ENCODE results near the gene POLD2.
"Not testable (repeated sequence)": the region's sequence is repeated elsewhere in the genome, so short reads cannot be mapped to it uniquely, and the experiment has no call there.

POLD2 gene

DNA sequence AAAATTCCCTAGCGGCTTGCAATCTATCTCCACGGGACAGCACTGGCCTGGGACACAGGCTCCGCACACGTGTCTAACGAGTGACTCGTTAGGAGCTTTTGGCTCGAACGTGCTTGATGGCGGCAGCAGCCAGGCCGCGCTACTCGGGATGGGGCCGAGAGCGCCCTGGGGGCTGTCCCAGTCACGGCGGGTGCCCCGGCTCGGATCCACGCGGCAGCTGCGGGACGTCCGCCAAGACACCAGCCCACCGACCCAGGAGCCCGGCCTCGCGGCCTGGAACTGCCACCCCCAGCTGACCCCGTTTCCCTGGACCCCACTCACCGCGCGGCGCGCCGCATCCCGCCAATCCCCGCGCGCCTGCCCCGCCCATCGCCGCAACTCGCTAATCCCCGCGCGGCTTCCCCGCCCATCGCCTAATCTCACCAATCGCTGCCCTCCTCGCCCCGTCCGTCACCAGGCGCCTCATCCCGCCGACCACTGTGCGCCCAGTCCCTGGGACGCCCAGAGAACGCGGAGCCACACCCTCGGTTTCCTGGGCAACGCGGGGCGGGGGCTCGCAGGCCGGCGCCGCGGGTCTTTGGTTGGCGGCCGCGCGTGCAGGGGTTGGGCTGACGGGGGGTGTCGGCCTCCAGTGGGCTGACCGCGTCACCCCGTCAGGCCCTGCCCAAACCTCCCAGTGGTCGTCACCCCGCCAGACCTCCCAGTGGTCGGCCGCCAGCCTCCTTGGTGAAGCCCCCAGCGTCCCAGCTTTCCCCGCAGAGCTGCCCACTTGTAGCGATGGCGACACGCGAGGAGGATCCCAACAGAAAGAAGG lies at the start of gene POLD2:
Gene POLD2 (minus strand): TSS at position 359 of the 814 bp plus-strand sequence. CDS start 1,495 bp downstream, outside the sequence.
- peak; percentile 89 for DNase-seq

DNA sequence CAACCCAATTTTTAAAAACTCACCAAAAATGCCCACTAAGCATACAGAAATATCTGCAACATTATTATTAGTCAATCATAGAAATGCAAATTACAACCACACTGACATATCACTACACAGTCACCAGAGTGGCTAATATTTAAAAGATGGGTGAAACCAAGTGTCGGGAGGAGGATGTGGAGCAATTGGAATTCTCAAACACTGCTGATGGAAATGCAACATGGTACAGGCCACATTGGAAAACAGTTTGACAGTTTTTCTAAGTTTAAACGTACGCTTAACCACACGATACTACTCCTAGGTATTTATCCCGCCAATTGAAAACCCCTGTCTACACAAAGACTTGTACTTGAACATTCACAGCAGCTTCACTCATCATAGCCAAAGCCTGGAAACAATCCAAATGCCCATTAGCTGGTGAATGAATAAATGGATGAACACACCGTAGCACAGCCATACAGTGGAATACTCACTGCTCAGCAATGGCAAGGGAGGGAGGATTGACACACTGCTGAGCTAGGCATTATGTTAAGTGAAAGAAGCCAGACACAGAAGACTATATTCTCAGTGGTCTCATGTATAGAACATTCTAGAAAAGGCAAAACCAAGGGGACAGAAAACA lies 49.6 kb upstream of the POLD2 start:
- no peak for DNase-seq

DNA sequence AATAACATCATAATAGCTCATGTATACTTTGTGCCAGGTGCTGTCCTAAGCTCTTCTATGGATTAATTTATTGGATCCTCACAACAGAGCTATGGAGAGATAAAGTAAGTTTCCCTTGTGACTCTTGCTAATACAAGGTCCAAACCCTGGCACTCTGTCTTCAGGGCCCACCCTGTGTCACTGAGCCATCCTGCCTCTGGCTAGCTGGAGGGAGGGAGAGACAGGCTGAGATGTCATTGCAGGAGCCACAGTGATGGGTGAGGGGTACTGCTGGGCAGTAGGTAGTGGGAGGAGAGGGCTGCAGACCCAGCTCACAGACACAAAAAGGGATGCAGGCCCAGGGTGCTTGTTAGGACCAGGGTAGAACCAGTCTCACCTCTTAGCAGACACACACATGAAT lies 49.0 kb upstream of the POLD2 start:
- DNase-seq: no peak

DNA sequence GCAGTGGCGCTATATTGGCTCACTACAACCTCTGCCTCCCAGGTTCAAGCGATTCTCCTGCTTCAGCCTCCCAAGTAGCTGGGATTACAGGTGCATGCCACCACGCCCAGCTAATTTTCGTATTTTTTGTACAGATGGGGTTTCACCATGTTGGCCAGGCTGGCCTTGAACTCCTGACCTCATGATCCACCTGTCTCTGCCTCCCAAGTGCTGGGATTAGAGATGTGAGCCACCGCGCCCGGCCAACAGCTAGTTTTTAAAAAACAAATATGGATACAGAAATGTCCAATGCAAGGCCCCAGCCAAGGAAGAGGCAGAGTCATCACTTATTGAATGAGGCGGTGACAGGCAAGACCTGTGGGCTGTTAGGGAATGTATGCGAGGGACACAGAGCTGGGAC lies 48.6 kb upstream of the POLD2 start:
- DNase-seq: not testable (repeated sequence)

DNA sequence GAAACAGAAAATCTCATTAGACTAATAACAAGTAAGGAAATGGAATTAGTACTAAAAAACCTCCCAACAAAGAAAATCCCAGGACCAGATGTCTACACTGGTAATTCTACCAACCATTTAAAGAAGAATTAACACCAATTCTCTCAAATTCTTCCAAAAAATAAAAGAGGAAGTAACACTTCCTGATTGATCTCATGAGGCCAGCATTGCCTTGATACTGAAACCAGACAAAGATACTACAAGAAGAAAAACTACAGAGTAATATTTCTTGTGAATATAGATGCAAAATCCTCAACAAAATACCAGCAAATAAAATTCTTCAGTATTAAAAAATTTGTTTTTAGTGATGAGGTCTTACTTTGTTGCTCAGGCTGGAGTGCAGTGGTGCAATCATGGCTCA lies 44.6 kb upstream of the POLD2 start:
- DNase-seq: no peak

DNA sequence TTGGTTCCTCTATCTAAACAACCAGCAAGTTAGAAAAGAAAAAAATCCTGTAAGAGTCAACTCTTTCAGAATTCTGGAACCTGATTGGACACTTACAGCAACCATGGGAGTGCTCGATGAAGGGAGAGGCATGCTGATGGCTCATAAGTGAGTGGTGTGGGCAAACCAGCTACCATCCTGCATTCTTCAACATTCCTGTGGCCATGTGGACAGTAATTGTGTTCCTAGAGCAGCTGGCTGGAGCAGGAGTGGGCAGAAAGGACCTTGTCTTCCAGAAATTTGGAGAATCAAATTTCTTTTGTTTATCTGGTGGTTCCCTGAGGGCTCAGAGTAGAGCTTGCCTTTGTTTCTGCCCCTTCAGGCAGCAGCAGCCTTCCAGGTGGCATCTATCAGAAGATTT lies 40.2 kb upstream of the POLD2 start:
- DNase-seq: no peak

GRCh38 chr7:44162785-44163395 lies 39.5 kb upstream of the POLD2 start:
- no peak for DNase-seq

- DNase-seq: no peak
Observed at GRCh38 chr7:44162179-44162578, 38.8 kb upstream of the POLD2 start.

GRCh38 chr7:44161371-44161770 lies 38.0 kb upstream of the POLD2 start:
- no peak for DNase-seq

GRCh38 chr7:44159824-44160630 lies 36.7 kb upstream of the POLD2 start:
- DNase-seq: no peak

GRCh38 chr7:44158873-44159631 lies 35.7 kb upstream of the POLD2 start:
- no peak for DNase-seq

DNA sequence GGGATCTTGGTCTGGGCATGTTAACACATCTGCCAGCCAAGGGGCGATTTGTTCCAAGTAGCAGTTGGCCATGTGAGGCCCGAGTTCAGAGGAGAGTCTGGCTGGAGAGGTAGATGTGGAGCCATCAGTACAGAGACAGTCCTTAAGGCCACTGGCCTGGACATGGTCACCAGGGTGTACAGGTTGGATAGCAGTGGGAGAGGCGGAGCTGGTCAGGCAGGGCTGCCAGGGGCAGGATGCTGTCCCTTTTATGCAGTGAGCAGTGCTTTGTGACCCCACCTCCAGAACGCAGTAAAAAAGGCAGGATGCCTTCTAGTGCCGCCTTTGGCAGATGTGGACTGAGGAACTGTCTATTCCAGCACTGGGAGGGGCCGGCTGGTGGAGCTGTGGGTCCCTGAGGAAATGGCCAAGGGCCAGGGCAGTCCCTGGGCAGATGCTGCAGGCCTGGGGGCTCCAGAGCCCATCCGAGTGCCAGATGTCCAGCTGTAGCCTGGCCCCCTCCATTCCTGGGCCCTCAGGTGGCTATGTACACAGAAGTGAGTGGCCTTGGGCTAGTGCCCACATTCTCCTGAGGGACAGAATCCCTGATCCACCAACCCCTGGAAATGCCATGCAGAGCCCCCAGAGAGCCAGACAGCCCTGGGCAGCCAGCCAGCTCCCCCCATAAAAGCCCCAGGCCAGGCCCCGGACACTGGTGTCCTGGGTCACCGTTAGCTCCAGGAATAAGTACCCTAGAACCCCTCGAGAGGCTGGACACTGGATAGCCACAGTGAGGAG lies 34.9 kb upstream of the POLD2 start:
- DNase-seq: no peak

GRCh38 chr7:44157116-44158080 lies 34.0 kb upstream of the POLD2 start:
- no peak for DNase-seq

DNA sequence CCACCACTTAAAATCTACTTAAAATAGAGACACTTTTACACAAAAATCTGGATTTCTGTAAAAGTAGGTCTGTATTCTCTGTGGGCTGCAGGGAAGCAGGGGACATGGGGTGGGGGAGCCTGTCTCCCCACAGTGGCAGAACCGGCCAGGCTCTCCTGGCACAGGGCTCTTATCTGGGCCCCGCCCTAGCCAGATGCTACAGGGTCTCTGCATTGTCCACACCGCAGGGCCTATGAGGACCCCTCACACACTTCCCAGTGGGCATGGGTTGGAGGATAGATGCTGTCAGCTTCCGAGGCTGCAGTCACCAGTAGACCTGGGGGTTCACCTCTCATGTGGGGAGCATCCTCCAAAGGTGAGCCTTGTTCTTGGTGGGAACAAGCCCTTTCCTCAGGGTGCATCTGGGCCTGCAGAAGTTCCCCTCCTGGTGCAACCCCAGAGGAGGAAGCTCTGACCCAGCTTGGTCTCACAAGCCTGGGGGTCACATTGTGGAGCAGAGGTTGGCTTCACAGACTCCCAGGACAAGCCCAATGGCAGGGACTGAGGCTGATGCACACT lies 33.2 kb upstream of the POLD2 start:
- no peak for DNase-seq

GRCh38 chr7:44155191-44156185 lies 32.1 kb upstream of the POLD2 start:
- DNase-seq: no peak

DNA sequence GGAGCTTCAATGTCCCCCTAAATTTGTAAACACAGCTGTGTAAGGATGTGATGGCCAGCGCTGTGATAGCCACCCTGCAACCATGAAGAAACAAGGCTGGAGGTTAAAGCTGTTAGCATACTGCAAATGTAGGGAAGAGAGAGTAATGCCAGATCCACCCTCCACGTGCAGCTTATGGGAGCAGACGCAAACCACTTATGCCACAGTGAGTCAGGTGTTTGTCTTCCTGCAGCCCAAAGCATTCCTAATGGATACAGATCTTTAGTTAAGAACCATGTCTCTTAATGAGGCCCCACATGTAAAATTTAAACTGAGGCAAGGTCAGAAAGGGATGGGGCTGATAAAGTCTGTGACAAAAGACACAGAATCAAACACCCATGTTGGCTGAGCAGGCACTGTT lies 31.4 kb upstream of the POLD2 start:
- no peak for DNase-seq

GRCh38 chr7:44153948-44154335 lies 30.6 kb upstream of the POLD2 start:
- no peak for DNase-seq

All from NCI-H1417 treated with DMSO at 0.1 percent for 48 hours (cell line).